Measurements from ENCODE around the gene MX1.
"Not testable (repeated sequence)": the region's sequence is repeated elsewhere in the genome, so short reads cannot be mapped to it uniquely, and the experiment has no call there.

Gene MX1

DNA sequence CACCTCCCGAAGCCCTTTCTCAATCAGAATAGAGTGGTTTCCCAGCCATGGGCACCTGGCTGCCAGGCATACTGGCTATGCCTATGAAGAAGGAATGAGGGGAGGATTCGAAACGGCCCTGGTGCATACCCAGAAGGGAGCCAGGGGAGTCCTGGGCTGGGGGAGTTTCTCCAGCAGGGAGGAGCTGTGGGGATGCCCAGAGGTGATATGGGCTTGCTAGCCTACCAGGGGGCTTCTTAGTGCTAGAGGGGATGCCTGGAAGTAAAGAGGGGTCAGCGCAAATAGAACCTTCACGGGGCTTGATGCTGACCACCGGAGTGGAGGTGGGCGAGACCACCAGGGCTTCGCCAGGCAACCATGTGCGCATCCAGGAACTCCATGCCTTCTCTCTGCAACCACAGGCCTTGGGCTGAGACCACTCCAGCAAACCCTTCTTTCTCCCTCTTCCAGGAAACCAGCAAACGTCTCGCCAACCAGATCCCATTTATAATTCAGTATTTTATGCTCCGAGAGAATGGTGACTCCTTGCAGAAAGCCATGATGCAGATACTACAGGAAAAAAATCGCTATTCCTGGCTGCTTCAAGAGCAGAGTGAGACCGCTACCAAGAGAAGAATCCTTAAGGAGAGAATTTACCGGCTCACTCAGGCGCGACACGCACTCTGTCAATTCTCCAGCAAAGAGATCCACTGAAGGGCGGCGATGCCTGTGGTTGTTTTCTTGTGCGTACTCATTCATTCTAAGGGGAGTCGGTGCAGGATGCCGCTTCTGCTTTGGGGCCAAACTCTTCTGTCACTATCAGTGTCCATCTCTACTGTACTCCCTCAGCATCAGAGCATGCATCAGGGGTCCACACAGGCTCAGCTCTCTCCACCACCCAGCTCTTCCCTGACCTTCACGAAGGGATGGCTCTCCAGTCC, 18.2 kb upstream of the MX1 start:
- DNase-seq (ENCODE audit: low read depth, low spot score): no peak

DNA sequence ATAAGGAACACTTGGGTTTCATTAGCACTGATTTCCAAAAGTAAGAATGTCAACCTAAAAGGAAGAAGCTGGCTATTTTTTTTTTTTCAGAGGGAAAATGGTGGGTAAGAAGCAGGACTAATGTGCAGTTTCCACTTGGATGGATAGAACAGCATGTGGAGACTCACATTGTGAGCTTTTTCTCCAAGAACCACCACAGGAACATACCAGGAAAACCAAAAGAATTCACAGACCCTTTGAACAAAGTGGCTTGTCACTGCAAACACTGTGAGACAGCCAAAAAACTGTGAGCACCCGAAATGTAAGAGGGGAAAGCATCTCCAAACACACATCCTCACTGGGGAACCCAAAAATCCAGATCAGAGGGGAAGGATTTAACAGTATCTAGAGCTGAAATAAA, 15.7 kb upstream of the MX1 start:
- no peak for DNase-seq (ENCODE audit: low read depth, low spot score)

DNA sequence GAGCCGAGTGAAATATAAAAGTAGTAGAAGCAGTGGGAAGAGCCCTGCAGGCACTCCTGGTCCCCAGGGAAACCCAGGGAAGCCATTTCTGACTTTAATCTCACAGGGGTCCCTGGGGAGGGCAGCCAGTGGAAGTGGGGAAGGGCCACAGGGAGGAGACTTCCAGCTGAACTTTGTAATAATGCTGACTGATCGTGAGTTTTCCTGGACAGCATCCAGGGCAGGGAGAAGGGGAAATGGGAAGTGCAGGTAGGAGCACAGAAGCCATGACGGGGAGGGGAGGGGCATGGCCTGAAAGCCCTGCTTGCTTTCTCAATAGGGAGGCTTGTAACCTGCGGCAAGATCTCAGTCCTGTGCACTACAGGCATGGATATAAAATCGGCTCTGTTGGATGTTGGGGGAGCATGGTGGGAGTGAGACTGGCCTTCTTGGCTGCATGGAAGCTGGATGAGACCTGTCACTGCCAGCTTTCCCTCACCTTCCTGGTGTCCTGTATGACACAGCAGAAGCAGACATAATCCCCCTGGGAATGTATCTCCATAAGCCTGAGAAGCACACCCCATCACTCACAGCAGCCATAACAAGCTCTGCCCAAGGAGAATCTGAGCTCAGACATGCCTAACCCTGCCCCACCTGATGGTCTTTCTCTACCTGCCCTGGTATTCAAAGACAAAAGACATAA, 15.1 kb upstream of the MX1 start:
- DNase-seq (ENCODE audit: low read depth, low spot score): no peak

DNA sequence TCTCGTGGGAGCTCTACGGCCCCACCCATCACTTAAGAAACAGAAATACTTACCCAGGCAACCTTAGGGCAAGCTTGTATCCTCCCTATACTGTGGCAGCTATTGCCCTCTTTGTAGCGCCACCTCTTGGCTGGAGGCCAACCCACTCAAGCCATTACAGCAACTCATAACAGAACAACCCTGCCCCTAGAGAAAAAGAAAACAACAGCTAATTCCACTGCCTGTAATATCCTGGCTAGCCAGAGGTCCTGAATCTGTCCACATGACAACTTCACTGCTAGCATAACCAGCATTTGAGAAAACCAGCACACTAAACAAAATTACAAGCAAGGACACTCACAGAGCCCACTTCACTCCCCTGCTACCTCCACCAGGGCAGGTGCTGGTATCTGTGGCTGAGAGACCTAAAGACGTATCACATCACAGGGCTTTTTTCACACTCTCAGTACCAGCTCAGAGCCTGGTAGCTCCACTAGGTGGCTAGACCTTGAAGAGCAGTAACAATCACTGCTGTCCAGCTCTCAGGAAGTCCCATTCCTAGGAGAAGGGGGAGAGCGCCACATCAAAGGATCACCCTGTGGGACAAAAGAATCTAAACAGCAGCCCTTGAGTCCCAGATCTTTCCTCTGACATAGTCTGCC, 14.5 kb upstream of the MX1 start:
- DNase-seq (ENCODE audit: low read depth, low spot score): no peak

DNA sequence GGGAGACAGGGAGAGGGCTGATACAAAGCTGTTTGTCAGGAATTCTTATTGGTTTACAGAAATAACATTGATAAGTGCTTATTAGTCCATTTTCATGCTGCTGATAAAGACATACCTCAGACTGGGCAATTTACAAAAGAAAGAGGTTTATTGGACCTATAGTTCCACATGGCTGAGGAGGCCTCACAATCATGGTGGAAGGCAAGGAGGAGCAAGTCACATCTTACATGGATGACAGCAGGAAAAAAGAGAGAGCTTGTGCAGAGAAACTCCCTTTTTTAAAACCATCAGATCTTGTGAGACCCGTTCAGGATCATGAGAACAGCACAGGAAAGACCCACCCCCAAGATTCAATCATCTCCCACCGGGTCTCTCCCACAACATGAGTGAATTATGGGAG, 8.5 kb upstream of the MX1 start:
- not testable (repeated sequence) for DNase-seq (ENCODE audit: low read depth, low spot score)

DNA sequence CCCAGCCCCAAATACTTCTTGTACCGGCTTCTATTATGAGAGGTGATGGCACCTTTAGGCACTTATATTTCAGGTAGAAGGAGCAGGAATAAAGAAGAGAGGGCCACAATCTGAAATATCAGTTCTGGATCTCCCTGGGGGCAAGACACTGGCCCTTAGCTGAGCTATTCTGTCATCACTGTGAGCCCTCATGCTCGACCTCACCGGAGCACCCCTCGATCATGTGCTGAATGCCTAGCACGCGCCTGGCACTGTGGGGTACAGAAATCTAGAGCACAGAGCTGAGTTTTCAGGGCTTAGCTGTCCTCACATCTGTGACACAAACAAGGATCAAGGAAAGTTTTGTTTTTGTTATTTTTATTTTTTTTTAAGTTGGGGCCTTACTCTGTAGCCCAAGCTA, 7.6 kb upstream of the MX1 start:
- DNase-seq (ENCODE audit: low read depth, low spot score): no peak

DNA sequence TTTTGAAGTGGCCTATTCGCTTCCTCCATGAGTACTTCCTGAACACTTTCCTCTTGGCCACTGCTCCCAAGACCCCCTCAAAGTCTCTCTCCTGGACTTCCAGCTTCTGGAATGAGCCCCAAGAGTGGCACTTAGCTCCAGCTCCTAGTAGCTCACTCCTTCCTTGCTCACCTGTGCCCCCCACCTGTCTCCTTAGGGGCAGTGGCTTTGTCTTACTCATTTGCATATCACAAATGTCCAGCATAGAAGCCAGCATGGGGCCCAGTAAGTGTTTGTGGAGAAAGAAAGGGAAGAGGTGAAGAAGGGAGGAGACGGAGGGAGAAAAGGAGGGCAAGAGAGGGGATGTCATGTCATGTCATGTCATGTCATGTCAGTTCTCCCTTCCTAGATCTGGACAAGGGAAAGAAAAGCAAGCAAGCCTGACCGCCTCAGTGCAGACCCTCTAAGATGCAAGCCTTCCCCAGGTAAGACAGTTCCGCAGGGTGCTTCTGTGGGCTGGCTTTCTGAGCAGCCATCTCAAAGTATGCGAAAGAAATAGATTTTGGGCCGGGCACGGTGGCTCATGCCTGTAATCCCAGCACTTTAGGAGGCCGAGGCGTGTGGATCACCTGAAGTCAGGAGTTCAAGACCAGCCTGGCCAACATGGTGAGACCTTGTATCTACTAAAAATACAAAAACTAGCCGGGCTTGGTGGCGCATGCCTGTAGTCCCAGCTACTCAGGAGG, 6.9 kb upstream of the MX1 start:
- DNase-seq (ENCODE audit: low read depth, low spot score): no peak

DNA sequence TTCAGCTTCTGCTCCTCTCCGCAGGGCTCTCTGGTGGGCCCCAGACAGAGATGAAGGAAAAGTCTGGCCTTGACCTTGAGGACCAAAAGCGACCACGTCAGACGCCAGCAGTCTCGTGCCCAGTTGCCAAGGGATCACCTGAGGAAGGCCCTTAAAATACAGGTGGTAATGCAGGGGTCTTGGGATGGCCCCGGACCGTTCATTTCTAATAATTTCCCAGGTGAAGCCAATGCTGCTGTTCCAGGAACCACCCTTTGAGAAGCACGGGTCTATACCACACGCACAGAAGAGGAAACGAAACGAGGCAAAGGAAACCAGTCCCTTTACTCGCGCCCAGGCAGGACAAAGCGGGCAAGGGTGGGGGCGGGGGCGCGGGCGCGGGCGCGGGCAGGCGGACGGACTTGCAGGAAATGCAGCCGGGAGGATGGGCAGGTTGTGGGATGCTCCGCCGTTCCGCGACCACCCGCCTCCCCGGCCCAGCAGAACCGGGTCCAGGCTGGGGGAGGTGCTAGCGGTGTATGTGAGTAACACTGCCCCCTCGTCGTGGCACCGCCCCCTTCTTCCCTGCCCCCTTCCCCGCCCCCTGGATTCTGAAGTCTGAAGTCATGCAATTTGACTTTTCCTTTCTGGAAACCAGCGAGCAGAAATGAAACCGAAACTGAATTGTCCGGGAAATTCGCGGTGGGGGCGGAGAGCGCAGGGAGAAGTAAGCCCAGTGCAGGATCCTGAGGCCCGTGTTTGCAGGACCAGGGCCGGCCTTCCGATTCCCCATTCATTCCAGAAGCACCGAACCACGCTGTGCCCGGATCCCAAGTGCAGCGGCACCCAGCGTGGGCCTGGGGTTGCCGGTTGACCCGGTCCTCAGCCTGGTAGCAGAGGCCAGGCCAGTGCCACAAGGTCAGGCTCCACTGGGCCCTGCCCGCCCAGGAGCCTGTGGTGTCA, 5.8 kb upstream of the MX1 start:
- DNase-seq (ENCODE audit: low read depth, low spot score): peak; percentile 41

DNA sequence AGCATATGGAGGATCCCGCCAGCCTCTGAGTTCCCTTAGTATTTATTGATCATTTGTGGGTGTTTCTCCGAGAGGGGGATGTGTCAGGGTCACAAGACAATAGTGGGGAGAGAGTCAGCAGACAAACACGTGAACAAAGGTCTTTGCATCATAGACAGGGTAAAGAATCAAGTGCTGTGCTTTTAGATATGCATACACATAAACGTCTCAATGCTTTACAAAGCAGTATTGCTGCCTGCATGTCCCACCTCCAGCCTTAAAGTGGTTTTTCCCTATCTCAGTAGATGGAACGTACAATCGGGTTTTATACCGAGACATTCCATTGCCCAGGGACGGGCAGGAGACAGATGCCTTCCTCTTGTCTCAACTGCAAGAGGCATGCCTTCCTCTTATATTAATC, 5.0 kb upstream of the MX1 start:
- not testable (repeated sequence) for DNase-seq (ENCODE audit: low read depth, low spot score)

DNA sequence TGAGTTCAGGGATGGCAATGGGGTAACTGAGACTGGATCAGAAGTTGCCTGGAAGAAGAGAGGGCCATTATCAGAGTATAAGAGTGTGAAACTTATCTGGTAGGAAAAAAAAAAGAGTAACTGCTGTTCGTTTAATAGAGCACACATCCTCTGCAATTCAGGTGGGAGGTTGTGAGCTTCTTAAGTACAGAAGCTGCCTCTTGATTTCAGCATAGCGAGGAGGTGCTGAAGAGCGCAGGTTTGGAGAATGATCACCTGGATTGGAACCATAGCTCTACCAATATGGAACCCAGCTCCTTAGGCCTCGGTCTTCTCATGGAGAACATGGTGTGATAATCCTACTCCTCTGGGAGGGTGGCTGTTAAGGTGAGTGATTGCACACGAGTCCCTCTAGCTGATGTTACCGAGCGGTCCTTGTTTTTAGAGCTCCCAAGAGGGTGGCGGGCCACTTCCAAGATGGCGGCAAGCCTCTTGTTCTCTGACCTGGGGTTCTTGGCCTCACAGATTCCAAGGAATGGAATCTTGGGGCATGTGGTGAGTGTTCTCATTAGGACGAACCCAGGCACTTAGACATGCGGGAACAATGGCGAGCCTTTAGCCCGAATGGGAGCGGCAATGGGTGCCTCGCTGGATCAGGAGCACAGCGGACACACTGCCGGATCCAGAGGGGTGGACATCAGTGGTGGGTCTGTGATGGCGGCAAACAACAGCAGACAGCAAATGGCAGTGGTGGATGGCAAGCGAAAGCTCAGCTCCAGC, 3.3 kb upstream of the MX1 start:
- DNase-seq (ENCODE audit: low read depth, low spot score): no peak

DNA sequence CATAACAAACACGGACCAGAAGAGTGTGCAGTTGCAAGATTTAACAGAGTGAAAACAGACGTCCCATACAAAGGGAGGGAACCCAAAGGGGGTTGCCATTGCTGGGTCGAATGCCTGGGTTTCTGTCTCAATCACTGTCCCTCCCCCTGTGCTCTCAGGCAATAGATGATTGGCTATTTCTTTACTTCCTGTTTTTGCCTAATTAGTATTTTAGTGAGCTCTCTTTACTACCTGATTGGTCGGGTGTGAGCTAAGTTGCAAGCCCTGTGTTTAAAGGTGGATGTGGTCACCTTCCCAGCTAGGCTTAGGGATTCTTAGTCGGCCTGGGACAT, 2.8 kb upstream of the MX1 start:
- DNase-seq (ENCODE audit: low read depth, low spot score): not testable (repeated sequence)

DNA sequence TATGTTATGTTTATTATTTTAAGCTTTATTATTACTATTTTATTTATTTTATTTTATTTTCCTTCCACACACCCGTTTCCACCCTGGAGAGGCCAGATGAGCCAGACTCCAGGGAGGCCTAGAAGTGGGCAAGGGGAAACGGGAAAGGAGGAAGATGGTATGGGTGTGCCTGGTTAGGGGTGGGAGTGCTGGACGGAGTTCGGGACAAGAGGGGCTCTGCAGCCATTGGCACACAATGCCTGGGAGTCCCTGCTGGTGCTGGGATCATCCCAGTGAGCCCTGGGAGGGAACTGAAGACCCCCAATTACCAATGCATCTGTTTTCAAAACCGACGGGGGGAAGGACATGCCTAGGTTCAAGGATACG, 468 bp upstream of the MX1 start:
- no peak for DNase-seq (ENCODE audit: low read depth, low spot score)

DNA sequence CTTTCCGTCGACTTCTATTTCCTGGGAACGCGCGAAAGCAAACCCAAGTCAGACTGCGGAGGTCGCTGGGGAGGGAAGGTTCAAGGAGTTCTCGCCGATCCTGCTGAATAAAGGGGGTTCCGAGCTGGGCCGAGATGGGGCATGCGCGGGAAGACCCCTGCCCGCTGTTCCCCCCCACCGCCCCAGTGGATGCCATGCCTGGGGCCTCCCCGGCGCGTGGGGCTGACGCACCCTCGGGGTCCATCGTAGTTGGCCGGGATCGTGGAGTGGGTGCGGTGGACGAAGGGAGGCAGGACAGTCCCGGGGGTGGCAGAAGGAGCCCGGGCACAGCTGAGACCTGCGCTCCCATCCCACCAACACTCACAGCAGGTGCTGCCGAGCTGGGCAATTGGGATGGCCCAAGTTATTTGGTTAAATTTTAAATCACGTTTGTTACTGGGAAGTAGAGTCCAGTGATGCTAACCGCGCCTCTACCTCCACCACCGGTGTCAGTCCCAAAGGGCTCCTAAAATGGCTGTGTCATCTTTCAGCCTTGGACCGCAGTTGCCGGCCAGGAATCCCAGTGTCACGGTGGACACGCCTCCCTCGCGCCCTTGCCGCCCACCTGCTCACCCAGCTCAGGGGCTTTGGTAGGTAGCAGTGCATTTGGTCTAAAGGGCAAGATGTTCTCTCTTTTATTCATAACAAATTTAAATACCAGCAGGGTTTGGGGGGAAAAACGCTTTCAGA, 801 bp downstream of the MX1 start:
- no peak for DNase-seq (ENCODE audit: low read depth, low spot score)

DNA sequence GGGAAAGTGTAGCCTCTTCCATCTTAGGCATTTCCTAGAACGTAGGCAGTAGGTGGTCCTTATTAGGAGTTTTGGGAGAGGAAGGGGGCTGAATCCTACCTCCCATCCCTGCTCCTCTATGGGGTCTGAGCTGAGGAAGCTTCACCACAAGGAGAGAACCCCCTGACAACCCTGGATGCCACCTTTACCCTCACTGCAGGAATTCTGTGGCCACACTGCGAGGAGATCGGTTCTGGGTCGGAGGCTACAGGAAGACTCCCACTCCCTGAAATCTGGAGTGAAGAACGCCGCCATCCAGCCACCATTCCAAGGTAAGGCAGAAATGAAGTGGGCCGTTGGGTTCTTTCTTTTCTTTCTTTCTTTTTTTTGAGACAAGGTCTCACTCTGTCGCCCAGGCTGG, 1.5 kb downstream of the MX1 start:
- no peak for DNase-seq (ENCODE audit: low read depth, low spot score)

DNA sequence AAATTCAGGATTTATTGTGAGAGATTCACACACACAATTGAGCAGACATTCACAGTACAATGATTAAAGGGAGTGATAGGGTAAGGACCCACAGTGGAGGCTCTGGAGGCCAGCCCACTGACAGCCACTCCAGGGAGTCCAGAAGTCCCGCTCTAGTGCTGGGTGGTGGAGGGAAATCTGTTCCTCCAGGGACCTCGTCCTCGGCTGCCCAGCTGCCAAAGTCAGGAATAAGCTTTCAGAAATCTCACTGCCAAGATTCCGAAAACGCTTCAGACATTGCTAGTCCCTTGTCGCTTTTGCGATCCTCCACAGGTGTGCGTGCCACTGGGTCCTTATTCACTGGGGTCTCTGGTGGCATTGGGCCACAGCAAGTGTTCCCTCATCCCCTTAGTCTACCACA, 2.3 kb downstream of the MX1 start:
- DNase-seq (ENCODE audit: low read depth, low spot score): no peak

DNA sequence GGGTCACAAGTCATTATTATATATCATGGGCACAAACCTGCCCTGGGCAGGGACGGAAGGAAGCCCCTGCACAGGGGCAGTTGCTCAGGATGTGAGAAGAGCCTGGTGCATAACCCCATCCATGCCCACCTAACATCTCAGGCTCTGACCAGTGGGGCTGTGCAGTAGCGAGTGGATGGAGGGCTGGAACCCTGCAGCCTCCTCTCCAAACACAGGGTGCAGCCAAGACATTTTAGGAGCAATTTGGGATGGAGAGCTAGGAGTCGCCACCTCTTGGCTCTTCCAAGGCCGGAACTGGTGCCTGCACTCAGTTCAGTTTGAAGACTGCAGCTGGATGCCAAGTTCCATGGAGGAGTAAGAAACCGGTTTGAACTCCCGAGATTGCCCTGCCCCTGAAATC, 2.8 kb downstream of the MX1 start:
- DNase-seq (ENCODE audit: low read depth, low spot score): no peak

DNA sequence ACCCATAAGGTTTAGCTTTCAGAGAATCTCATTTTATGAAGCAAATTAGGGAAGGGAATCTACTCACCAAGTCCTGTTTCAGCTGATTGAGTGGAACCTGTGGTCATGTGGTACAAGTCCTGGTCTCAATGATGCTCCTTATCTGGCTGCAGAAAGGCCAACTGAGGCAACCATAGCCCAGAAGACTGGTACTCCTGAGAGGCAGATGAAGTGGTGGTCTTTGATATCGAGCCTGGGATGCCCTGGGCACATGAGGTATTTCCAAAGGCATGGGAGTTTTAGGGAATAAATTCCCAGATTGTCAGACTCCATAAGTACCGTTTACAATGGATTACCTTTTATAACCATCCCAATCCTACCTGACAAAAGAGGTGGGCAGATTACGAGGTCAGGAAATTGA, 3.3 kb downstream of the MX1 start:
- no peak for DNase-seq (ENCODE audit: low read depth, low spot score)

DNA sequence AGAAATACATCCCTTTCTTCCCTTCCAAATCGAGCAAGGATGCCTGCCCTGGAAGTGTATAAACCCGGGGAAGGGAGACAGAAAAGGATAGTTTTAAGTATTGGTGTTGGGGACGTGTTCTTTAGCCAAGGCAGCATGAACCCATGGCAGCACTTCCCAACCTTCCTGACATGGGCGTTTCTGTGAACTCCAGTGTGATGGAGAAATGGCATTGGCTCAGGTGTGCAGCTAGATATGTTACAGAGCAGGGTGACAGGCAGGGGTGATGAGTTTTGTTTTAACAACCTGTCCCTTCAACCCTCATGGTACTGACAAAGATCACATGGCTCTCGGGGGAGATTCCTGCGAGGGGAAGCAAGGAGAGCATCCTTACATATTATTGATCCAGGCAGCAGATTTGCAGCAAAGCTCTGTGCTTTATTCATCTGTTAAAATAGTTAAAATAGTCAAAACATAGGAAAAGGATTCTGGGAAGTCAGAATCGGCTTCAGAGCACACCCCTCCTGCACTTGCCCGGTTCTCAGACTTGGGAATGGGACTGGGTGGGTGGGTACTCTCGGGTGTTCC, 4.0 kb downstream of the MX1 start:
- no peak for DNase-seq (ENCODE audit: low read depth, low spot score)

DNA sequence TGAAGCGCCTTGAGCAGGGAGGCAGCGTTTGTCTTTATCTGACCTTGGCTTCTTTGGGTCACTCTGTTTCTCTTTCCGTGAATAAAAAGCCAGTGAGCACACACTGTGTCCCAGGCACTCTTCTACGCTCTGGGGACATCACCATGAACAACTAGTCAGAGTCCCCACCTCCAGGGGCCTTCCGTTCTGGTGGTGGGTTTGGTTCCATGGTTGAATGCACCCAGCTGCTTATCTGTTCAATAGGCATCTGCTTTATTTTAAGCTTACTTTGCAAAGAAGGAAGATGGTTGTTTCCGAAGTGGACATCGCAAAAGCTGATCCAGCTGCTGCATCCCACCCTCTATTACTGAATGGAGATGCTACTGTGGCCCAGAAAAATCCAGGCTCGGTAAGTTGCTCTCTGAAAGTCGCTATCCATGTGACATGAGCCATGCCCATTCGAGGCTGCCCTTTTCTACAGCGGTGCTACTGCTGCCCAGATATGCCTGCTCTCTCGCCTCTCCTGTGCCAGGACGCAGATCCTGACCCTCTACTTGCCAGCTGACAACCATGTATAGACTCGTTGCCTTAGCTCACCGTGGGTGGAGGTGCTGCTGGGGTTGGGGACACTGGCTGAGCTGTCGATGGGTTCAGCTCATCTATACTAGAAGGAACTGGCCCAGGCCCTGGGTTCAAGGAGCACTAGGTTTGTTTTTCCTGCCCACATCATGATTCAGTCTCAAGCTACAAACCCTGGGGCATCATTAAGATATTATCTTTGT, 5.9 kb downstream of the MX1 start:
- no peak for DNase-seq (ENCODE audit: low read depth, low spot score)
